Liver (tissue), 3 donors: ENCODE measurements around the gene CENPV.
"Not testable (repeated sequence)": the region's sequence is repeated elsewhere in the genome, so short reads cannot be mapped to it uniquely, and the experiment has no call there.

Source experiments
- JUND ChIP-seq, 2 donors: IDR thresholded peaks; 2 replicates each; pipeline ENCODE4 v1.6.1; 2016; ENCODE audit warnings: antibody characterized with exemption in 2 of 2
- TF ChIP-seq, protein P1 (sequence below): fragments of 150-350 bp; IDR thresholded peaks from 2 replicates; pipeline ENCODE4 v1.5.1; 2017; ENCODE audit warnings: improper control_type of control experiment, low read depth, low read length; ENCODE audit not compliant: missing input control
- donor health status: healthy.
- donor health status: healthy.

DNA sequence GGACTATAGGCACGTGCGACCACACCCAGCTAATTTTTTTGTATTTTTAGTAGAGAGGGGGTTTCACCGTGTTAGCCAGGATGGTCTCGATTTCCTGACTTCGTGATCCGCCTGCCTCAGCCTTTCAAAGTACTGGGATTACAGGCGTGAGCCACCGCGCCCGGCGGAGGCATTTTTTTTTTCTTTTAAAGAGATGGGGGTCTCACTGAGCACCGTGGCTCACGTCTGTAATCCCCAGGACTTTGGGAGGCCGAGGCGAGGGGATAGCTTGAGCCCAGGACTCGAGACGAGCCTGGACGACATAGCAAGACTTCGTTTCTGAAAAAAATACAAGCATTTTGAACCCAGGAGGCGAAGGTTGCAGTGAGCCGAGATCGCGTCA is 32.8 kb upstream of the CENPV start:
- TF ChIP-seq, protein P1, sequence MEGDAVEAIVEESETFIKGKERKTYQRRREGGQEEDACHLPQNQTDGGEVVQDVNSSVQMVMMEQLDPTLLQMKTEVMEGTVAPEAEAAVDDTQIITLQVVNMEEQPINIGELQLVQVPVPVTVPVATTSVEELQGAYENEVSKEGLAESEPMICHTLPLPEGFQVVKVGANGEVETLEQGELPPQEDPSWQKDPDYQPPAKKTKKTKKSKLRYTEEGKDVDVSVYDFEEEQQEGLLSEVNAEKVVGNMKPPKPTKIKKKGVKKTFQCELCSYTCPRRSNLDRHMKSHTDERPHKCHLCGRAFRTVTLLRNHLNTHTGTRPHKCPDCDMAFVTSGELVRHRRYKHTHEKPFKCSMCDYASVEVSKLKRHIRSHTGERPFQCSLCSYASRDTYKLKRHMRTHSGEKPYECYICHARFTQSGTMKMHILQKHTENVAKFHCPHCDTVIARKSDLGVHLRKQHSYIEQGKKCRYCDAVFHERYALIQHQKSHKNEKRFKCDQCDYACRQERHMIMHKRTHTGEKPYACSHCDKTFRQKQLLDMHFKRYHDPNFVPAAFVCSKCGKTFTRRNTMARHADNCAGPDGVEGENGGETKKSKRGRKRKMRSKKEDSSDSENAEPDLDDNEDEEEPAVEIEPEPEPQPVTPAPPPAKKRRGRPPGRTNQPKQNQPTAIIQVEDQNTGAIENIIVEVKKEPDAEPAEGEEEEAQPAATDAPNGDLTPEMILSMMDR, result not testable (repeated sequence)
- TF ChIP-seq JUND (IDR thresholded peaks at IDR 0.05), result not testable (repeated sequence)
